Femur (tissue), 1 donor: ENCODE results near the gene BCL11A.
A peak's percentile ranks its signal among the peaks of the same experiment; 100 is the strongest.

Experiments
- DNase-seq: peaks from one replicate; pipeline ENCODE4 v3.0.0-alpha.2; 2017

The BCL11A gene

GRCh38 chr2:60481257-60481656, 72.2 kb downstream of the BCL11A start:
- no peak for DNase-seq

DNA sequence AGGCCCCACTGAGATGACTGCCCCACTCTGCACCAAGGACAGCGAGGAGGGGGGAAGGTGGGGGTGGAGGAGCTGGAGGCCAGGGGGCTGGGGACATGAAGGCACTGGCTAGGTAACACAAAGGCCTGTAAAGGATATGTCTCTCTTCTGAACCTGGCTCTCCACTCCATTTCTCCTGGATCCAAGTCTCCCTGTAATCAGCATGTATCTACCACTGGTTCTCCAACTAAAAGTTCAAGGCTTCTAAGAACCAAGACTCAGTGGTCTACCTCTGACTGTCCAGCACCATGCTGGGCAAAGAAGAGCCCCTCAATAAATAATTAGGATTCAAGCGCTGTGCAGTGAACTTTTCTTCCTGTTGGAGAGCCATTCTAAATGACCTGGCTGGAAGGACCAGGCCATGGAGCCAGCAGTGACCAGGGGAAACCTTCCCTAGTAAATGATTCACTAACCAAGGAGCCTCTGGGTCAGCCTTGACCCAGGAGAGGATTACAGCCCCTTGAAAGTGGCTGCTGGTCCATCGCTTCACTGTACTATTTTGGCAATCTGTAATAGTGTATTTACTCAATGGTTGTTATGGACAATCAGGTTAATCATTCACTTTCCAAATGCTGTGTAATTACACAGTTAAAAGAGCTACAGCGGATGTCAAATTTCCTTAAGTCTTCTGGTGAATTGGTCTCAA, 73.2 kb downstream of the BCL11A start:
- DNase-seq = no peak

DNA sequence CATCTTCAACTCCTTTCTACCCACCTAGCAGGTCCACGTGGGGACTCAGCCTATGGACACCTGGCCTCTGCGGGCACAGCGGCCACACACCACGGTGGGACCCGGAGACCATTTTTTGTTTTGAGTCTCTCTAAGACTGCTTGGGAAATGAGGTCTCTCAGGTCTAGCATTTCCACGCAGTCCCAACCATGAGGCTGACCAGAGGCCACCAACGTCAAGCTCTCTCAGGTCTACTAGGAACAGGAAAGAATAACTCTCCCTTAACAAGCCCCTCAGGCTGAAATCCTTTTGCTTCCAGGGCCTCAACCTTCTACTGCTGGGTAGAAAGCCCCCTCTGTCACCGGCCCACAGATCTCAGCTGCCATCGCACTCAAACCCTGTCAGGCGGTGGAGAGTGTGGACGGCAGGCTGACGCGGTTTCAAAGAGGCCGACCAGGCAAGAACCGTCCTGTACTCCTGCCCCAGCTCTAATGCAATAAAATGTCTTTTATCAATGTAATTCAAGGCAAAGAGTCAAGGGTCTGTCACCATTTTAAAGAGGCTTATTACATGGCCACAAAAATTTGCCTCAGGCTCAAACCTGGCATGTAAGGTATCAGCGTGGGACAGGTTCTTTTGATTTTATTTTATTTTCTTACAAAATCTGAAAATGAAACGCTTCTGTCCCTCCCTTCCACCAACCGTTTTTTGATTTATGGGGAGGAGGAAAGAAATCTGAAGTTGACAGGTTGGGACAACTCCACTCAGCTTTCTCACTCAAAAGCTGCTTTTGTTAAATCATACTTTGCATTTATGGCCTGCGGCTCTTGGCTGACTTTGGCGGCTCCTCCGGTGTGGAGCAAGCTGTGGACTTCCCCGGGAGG, 74.0 kb downstream of the BCL11A start:
- no peak for DNase-seq

- no peak for DNase-seq
Observed at GRCh38 chr2:60478660-60479059, 74.8 kb downstream of the BCL11A start.

GRCh38 chr2:60476206-60476954, 77.1 kb downstream of the BCL11A start:
- no peak for DNase-seq

GRCh38 chr2:60475123-60475830, 78.2 kb downstream of the BCL11A start:
- no peak for DNase-seq

- DNase-seq = no peak
Observed at GRCh38 chr2:60474301-60474700, 79.2 kb downstream of the BCL11A start.

DNA sequence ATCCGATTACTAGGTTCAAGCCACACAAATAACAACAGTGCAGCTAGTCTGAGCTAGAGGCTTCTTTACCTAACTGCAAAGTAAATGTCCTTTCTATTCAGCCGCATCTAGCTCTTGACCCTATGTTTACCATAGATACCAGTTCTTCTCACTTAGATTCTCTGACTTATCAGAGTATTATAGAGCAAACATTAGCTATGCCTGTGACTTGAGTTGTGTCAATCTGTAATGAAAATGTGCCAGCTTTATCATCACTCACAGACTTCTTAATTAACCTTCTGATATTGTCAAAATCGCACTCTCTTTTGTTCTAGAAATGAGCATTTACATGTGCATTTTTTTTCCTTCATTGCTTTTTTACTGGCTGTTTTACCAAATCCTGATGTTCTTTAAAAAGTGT, 79.9 kb downstream of the BCL11A start:
- DNase-seq = no peak

GRCh38 chr2:60472663-60473289, 80.7 kb downstream of the BCL11A start:
- DNase-seq = no peak

GRCh38 chr2:60472041-60472440, 81.4 kb downstream of the BCL11A start:
- DNase-seq = no peak

DNA sequence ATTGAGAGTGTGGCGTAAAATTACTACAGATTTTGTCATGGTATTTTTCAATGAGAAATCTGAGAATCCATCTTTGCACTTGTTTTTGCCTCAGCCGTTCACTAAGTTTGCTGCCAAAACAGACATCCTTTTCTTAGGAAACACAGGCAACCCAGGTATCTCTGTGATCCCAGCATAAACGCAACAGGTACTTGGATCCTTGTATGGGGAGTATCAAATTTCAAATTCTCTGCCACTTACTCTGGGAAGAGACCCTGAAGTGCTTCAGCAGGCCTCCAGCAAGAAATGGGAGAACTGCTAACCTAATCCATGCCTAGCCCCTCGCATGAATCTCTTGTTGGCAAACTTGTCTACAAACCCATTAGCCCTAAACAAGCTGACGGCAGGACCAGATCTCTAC, 83.1 kb downstream of the BCL11A start:
- DNase-seq = no peak

- no peak for DNase-seq
Observed at GRCh38 chr2:60469536-60470317, 83.7 kb downstream of the BCL11A start.

DNA sequence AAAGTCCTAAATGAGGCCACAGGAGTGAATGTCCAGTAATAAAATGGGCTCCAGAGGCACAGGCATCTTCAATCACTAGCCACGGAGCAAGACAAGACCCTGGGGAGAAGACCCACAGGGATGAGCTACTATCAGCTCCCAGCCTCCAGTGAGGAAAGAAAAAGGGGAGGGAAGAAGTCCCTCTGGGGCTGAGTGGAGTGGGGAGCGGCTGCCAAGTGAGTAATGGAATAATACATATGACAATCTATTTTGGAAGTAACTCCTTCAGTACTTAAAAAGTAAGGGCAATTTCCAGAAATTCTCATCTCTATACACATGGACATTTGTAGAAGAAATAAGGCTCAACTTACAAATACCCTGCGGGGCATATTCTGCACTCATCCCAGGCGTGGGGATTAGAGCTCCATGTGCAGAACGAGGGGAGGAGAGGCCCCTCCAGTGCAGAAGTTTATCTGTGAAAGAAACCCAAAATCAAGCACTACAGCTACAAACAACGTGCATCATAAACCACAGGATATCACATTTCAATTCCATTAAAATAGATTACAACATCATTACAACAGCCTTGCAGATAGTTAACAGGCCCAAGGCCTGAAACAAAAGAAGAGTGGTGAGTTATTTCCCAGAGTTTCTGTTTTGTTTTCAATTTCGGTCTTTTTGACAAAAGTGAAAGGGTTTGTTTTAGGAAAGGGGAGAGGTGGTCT, 84.9 kb downstream of the BCL11A start:
- DNase-seq = no peak

DNA sequence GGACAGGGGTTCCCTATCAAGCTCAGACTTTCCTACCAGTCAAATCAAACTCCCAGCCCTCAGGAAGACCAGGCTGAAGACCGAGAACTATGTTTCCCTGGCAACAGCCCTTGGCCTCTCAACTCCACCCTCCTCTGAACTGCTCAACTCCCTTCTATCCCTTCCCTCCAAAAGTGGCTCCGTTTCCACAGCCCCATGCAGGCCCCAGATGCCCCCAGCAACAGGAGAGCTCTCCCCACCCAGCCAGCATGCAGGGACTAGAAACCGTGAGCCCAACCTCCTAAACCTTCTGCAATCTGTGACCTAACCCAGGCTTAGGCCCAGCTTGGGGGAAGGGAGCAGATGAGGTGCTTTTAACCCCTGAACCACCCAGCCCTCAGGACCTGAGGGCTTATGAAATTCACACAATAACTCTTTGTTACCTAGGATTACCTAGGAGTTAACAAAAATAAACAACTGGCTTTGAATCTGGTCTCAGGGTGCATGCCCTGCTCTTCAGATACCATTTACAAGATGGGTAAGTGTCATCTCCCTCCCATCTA, 87.2 kb downstream of the BCL11A start:
- DNase-seq = no peak

DNA sequence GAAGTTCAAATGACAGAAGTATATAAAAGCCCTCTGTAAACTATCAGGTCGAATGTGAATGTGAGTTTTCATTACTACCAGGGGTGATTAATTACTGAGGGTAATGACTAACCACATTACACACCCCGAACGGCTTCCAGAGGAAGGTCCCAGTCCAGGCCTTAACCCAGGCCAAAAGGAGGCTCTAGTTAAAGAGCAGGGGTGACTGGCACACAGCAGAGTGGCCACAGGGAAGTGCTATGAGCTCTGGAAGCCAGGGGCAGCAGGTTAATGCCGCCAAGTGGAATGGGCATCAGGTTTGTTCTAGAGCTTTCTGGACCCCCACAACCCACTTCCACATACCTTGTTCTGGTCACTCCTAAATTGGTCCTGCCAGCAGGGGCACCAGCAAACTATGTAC, 87.7 kb downstream of the BCL11A start:
- DNase-seq = no peak

GRCh38 chr2:60463249-60463648, 90.2 kb downstream of the BCL11A start:
- DNase-seq = peak; percentile 63

DNA sequence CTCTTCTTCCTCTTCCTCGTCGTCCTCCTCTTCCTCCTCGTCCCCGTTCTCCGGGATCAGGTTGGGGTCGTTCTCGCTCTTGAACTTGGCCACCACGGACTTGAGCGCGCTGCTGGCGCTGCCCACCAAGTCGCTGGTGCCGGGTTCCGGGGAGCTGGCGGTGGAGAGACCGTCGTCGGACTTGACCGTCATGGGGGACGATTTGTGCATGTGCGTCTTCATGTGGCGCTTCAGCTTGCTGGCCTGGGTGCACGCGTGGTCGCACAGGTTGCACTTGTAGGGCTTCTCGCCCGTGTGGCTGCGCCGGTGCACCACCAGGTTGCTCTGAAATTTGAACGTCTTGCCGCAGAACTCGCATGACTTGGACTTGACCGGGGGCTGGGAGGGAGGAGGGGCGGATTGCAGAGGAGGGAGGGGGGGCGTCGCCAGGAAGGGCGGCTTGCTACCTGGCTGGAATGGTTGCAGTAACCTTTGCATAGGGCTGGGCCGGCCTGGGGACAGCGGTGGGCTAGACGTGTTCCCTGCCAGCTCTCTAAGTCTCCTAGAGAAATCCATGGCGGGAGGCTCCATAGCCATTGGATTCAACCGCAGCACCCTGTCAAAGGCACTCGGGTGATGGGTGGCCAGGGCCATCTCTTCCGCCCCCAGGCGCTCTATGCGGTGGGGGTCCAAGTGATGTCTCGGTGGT, 91.9 kb downstream of the BCL11A start:
- DNase-seq = no peak

- no peak for DNase-seq
Observed at GRCh38 chr2:60460577-60461420, 92.7 kb downstream of the BCL11A start.

DNA sequence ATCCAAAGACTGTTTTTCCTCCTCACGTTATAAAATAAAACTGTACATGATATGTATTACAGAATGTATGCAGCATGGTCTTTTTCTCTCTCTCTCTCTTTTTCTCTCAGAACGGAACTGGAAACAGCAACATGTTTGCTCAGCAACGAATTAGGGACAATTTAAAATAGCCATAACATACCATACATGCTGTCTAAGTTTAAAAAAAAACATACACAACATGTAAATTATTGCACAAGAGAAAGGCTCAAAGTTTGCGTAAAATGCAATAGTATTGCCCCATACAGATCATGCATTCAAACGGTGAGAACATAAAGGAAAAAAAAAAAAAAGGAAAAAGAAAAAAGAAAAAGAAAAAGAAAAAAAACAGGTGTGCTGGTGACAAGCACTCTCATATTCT, 93.6 kb downstream of the BCL11A start:
- no peak for DNase-seq
